OCI-LY3 (cell line): ENCODE measurements around the gene FHOD1.

Experiments used
- CTCF ChIP-seq: fragments of 200-600, 300-600 bp; sonication (generic); IDR thresholded peaks from 2 replicates; pipeline ENCODE4 v1.5.1; 2014; ENCODE audit warnings: antibody characterized with exemption, low read length, low read depth
- EZH2phosphoT487 ChIP-seq: fragments of 200-600 bp; shearing (Covaris generic); IDR thresholded peaks from 2 replicates; pipeline ENCODE4 v1.6.1; 2018; ENCODE audit warnings: antibody characterized with exemption, mixed run types, low read depth

DNA sequence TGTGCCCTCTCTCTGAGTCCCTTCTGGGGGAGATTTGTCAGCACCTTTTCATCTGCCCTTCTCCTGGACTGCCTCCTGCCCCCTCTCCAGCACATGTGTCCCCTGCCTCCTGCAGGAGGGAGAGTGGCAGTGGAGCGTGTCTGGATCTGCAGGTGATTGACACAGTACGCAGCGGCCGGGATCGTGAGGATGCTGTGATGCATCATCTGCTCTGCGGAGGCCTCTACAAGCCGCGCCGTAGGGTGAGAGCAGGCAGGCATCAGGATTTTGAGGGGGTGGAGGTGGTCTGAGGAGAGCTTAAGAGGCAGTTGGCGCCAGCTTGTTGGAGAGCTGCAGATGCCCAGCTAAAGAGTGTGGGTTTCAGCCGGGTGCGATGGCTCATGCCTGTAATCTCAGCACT is 12.4 kb upstream of the FHOD1 start:
- no peak for TF ChIP-seq CTCF
- TF ChIP-seq EZH2phosphoT487 = no peak
